ENCODE measurements around the gene DISP1.

DISP1 gene

DNA sequence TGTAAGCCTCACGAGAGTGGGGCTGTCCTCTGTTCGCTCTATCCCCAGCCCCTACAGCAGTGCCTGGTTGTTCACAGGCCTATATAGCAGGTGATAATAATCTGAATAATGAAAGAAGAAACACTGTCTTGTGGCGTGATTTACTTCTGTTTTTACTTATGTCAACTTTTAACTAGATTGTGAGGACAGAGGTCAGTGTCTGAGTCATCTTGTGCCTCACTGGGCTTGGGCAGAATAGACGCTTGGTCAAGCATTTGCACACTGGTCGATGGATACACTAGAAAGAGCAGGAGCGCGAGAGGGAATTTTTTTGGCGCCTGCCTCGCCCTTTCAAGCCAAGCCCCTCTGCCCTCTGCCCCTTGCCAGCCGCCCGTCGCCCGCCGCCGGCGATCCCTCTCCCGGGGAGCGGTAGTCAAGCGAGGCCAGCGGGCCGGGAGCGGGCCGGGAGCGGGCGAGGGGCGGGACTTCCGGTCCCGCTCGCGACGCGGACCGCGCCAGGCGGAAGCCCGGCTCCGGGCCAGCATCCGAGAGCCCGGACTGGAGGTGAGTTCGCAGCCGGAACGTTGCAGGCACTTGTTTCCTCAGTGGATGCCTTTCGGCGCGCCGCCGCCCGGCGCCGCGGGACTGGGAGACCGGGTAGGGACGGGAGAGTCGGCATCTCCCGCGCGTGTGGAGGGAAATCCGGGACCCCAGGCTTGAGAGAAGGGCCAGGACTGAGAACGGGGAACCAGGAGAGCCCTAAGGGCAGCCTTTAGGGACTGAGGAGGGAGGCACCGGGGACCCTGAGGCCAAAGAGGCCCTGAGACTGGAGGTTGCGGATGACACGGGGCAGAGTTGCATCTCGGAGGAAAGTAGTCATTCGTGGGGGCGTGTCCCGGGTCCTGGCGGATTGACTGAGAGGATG is at the start of gene DISP1 (continued):
- TF ChIP-seq, protein P1, sequence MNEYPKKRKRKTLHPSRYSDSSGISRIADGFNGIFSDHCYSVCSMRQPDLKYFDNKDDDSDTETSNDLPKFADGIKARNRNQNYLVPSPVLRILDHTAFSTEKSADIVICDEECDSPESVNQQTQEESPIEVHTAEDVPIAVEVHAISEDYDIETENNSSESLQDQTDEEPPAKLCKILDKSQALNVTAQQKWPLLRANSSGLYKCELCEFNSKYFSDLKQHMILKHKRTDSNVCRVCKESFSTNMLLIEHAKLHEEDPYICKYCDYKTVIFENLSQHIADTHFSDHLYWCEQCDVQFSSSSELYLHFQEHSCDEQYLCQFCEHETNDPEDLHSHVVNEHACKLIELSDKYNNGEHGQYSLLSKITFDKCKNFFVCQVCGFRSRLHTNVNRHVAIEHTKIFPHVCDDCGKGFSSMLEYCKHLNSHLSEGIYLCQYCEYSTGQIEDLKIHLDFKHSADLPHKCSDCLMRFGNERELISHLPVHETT (tag by site-specific recombination; IDR thresholded peaks at IDR 0.05): peak; percentile 68; the same call in 1 of the 2 replicates
- TF ChIP-seq FEZF1 (tag by site-specific recombination; IDR thresholded peaks at IDR 0.05) (0 out of 2 replicates have a peak, but pooled peaks have one; percentile 7), ZNF610 (tag by site-specific recombination; IDR thresholded peaks at IDR 0.05; ENCODE audit: borderline replicate concordance) (no peak), PRDM6 (tag by site-specific recombination; IDR thresholded peaks at IDR 0.05) (no peak), ZNF132 (tag by site-specific recombination; IDR thresholded peaks at IDR 0.05; ENCODE audit: borderline replicate concordance) (no peak), ZNF571 (tag by site-specific recombination; IDR thresholded peaks at IDR 0.05) (no peak), ZNF555 (tag by site-specific recombination; conservative IDR thresholded peaks at IDR 0.05) (no peak), ZEB2 (tag by site-specific recombination; IDR thresholded peaks at IDR 0.05) (peak; percentile 90), GFI1B (tag by site-specific recombination; IDR thresholded peaks at IDR 0.05) (0 out of 2 replicates have a peak, but pooled peaks have one; percentile 9), ZNF112 (tag by site-specific recombination; IDR thresholded peaks at IDR 0.05) (no peak), TCF7L2 (IDR thresholded peaks at IDR 0.05; ENCODE audit: borderline replicate concordance, low read depth, low read length) (no peak), ZNF184 (tag by site-specific recombination; IDR thresholded peaks at IDR 0.05) (no peak), ZNF23 (tag by site-specific recombination; IDR thresholded peaks at IDR 0.05; ENCODE audit: borderline replicate concordance) (no peak), ZNF121 (tag by site-specific recombination; IDR thresholded peaks at IDR 0.05) (no peak), RBAK (tag by site-specific recombination; IDR thresholded peaks at IDR 0.05) (no peak), MZF1 (tag by site-specific recombination; IDR thresholded peaks at IDR 0.05; ENCODE audit: borderline replicate concordance) (no peak), ZNF433 (tag by site-specific recombination; IDR thresholded peaks at IDR 0.05; ENCODE audit: low read depth) (no peak), HOXD13 (CRISPR knock-in tag; IDR thresholded peaks at IDR 0.05; ENCODE audit: borderline replicate concordance) (no peak), ZNF398 (tag by site-specific recombination; IDR thresholded peaks at IDR 0.05) (no peak), ZNF629 (tag by site-specific recombination; IDR thresholded peaks at IDR 0.05) (peak; percentile 72), ZNF16 (tag by site-specific recombination; IDR thresholded peaks at IDR 0.05; ENCODE audit: low read depth) (no peak), KLF1 (tag by site-specific recombination; IDR thresholded peaks at IDR 0.05) (no peak; the same call in 1 of the 2 replicates), ZNF830 (tag by site-specific recombination; IDR thresholded peaks at IDR 0.05; ENCODE audit: low read depth) (no peak), ZNF654 (tag by site-specific recombination; IDR thresholded peaks at IDR 0.05; ENCODE audit: low read depth) (no peak), ZNF600 (tag by site-specific recombination; IDR thresholded peaks at IDR 0.05) (peak; percentile 98), ZNF140 (tag by site-specific recombination; IDR thresholded peaks at IDR 0.05) (no peak), ZNF423 (tag by site-specific recombination; IDR thresholded peaks at IDR 0.05) (no peak), ZNF223 (tag by site-specific recombination; IDR thresholded peaks at IDR 0.05) (no peak), ZNF146 (tag by site-specific recombination; IDR thresholded peaks at IDR 0.05) (no peak), ZNF214 (tag by site-specific recombination; IDR thresholded peaks at IDR 0.05; ENCODE audit: borderline replicate concordance) (no peak)
- TF ChIP-seq, protein P2, sequence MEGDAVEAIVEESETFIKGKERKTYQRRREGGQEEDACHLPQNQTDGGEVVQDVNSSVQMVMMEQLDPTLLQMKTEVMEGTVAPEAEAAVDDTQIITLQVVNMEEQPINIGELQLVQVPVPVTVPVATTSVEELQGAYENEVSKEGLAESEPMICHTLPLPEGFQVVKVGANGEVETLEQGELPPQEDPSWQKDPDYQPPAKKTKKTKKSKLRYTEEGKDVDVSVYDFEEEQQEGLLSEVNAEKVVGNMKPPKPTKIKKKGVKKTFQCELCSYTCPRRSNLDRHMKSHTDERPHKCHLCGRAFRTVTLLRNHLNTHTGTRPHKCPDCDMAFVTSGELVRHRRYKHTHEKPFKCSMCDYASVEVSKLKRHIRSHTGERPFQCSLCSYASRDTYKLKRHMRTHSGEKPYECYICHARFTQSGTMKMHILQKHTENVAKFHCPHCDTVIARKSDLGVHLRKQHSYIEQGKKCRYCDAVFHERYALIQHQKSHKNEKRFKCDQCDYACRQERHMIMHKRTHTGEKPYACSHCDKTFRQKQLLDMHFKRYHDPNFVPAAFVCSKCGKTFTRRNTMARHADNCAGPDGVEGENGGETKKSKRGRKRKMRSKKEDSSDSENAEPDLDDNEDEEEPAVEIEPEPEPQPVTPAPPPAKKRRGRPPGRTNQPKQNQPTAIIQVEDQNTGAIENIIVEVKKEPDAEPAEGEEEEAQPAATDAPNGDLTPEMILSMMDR (tag by site-specific recombination; IDR thresholded peaks at IDR 0.05): peak; percentile 46; the same call in 1 of the 2 replicates
- TF ChIP-seq, protein P3, sequence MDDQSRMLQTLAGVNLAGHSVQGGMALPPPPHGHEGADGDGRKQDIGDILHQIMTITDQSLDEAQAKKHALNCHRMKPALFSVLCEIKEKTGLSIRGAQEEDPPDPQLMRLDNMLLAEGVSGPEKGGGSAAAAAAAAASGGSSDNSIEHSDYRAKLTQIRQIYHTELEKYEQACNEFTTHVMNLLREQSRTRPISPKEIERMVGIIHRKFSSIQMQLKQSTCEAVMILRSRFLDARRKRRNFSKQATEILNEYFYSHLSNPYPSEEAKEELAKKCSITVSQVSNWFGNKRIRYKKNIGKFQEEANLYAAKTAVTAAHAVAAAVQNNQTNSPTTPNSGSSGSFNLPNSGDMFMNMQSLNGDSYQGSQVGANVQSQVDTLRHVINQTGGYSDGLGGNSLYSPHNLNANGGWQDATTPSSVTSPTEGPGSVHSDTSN (CRISPR knock-in tag; IDR thresholded peaks at IDR 0.05): no peak

All from HEK293 (cell line).